Measurements from ENCODE around the gene MAML3.

MAML3 gene

DNA sequence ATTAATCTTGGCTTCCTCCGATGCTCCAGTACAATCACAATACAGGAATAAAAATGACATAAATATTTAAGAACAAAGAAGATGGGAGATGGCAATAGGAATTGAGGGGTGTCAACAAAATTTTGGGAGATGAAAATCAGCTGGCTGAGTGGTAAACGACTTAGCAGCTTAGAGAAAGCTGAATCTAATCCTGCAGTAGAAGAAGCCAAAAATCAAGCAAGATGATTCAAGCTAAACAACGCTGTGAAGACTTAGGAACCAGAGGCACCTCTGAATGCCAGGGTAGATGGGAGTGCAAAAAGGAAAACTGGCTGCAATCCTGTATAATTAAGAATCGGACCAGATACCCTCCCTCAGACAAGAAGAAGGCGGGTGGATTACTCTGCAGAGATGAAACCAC, 273.1 kb downstream of the MAML3 start:
- TF ChIP-seq SIN3A (IDR thresholded peaks at IDR 0.05; ENCODE audit: borderline replicate concordance, insufficient read depth, low read length), result no peak
- no peak for TF ChIP-seq TAF1 (IDR thresholded peaks at IDR 0.05; ENCODE audit: borderline replicate concordance, insufficient read depth, low read length)

GRCh38 chr4:139878050-139878449, 275.9 kb downstream of the MAML3 start:
- TF ChIP-seq FOXP2 (optimal IDR thresholded peaks at IDR 0.05; ENCODE audit: borderline replicate concordance, extremely low read depth, extremely low read length, insufficient read depth) (no peak), TAF1 (IDR thresholded peaks at IDR 0.05; ENCODE audit: borderline replicate concordance, insufficient read depth, low read length) (no peak), SIN3A (IDR thresholded peaks at IDR 0.05; ENCODE audit: borderline replicate concordance, insufficient read depth, low read length) (no peak), REST (IDR thresholded peaks at IDR 0.05; ENCODE audit: insufficient read depth in 1 of 2, low read depth in 2 of 2, low read length in 2 of 2) (no peak), POLR2AphosphoS5 (IDR thresholded peaks at IDR 0.05; ENCODE audit: low read depth, low read length) (no peak)

DNA sequence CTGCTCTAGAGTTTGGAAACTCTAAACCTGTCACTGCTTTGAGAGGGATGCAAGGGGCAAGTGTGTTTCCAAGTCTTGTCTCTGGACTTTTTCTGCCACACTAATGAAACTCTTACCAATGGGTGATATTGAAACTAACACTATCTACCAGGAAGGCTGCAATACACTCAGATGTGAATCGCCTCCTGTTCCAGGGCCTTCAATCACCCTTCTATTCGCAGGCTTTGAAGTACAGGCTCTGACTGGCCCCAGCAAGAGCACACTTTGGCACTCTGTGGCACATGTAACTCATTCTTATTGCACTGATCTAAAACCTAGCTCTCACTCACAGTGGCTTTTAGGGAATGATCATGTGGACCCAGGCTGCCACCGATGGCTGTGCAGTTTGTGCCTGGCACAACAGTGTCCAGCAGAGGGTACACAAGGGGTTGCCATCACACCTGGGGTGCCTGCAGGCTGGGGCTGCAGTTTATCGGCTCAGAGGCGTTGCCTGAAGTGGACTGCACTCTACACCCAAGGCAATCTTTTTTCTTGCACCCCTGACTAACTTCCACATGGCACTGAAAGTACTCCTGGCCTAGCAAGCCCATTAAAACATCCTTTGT, 277.5 kb downstream of the MAML3 start:
- TF ChIP-seq TAF1 (IDR thresholded peaks at IDR 0.05; ENCODE audit: borderline replicate concordance, insufficient read depth, low read length) (no peak), SIN3A (IDR thresholded peaks at IDR 0.05; ENCODE audit: borderline replicate concordance, insufficient read depth, low read length) (no peak), FOXP2 (optimal IDR thresholded peaks at IDR 0.05; ENCODE audit: borderline replicate concordance, extremely low read depth, extremely low read length, insufficient read depth) (no peak), POLR2AphosphoS5 (IDR thresholded peaks at IDR 0.05; ENCODE audit: low read depth, low read length) (no peak), REST (IDR thresholded peaks at IDR 0.05; ENCODE audit: insufficient read depth in 1 of 2, low read depth in 2 of 2, low read length in 2 of 2) (no peak)

DNA sequence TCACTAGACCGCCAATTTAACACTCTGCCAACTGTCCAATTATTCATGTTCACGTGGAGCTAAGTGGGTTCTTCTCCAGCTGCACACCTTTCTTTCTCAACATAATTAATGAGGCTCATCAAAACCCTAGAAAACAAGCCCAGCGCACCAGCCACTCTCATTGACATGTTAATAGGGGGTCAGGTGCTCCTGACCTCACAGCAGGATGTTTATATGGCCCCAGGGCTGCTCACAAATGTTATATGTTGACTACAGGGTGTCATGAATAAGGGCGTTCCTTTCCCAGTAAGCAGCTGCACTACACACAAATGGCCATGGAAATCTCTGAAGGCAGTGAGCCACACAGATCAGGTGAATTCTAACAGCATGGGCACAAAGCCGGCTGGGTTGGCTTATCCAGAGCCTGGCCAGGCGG, 278.6 kb downstream of the MAML3 start:
- TF ChIP-seq POLR2AphosphoS5 (IDR thresholded peaks at IDR 0.05; ENCODE audit: low read depth, low read length), result no peak
- TF ChIP-seq SIN3A (IDR thresholded peaks at IDR 0.05; ENCODE audit: borderline replicate concordance, insufficient read depth, low read length), result no peak
- no peak for TF ChIP-seq REST (IDR thresholded peaks at IDR 0.05; ENCODE audit: insufficient read depth in 1 of 2, low read depth in 2 of 2, low read length in 2 of 2)
- TF ChIP-seq FOXP2 (optimal IDR thresholded peaks at IDR 0.05; ENCODE audit: borderline replicate concordance, extremely low read depth, extremely low read length, insufficient read depth), result no peak
- no peak for TF ChIP-seq TAF1 (IDR thresholded peaks at IDR 0.05; ENCODE audit: borderline replicate concordance, insufficient read depth, low read length)

DNA sequence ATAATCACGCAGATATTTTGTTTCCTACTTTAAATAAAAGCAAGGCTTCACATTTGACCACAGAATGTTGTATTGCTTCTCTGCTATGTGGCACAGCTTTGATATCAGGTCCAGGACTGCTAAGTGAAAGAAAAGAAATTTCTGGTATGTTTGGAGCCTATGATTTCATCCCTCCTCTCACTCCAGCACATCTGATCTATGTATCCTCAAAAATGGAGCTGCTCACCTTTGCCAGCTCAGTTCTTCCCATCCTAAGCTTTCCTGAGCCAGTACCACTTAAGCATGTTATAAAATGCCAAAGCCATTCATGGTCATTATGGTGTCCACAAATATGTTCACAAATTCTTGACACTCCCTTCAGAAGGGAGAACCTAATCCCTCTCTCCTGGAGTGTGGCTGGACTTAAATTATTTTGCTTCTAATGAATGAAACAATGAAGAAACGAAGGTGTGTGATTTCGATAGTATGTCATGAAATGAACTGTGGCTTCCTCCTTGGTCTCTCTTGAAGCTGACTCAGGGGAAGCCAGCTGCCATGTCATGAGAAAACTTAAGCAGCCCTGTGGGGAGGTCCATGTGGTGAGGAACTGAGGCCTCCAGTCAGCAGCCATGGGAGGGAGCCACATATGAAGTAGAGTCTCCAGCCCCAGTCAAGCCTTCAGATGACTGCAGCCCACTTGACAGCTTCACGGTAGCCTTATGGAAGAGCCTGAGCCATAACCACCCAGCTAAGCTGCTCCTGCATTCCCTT, 280.7 kb downstream of the MAML3 start:
- TF ChIP-seq REST (IDR thresholded peaks at IDR 0.05; ENCODE audit: insufficient read depth in 1 of 2, low read depth in 2 of 2, low read length in 2 of 2) (no peak), FOXP2 (optimal IDR thresholded peaks at IDR 0.05; ENCODE audit: borderline replicate concordance, extremely low read depth, extremely low read length, insufficient read depth) (no peak), POLR2AphosphoS5 (IDR thresholded peaks at IDR 0.05; ENCODE audit: low read depth, low read length) (no peak), SIN3A (IDR thresholded peaks at IDR 0.05; ENCODE audit: borderline replicate concordance, insufficient read depth, low read length) (no peak), TAF1 (IDR thresholded peaks at IDR 0.05; ENCODE audit: borderline replicate concordance, insufficient read depth, low read length) (no peak)
